Measurements from ENCODE around the gene ING3.

Gene ING3

DNA sequence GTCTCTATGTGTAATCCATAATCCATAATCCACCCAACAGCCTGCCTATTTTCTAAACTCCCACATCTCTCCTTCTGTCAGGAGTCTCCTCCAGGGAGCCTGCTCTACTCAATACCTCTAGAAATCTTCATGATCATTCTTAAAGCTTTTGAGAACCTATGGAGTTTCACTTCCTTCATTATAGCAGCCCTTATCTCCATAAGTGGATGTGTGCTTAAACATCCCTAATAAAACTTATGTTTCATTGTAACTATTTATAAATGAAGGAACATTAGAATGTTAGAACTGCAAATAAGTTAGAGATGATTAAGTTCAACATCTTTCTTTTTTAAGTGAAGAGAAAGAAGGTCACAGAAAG is 46.4 kb downstream of the ING3 start:
- no peak overlapping the region for H3K27ac ChIP-seq (replicated peaks; ENCODE audit: low read length)
- H4K91ac ChIP-seq (ENCODE audit: low read depth, low read length, poor library complexity), result no peak overlapping the region
- H3K27me3 ChIP-seq (ENCODE audit: control insufficient read depth in 3 of 3, insufficient read depth in 3 of 3, low read depth in 1 of 3, low read length in 3 of 3), result peaks cover 0 to 4% (median 0%) of the 10 kb centered on the region in 3 experiments
- H4K8ac ChIP-seq (ENCODE audit: low read depth, low read length), result no peak overlapping the region
- H3K14ac ChIP-seq (ENCODE audit: low read length), result no peak overlapping the region
- H2AFZ ChIP-seq (ENCODE audit: low read length), result no peak overlapping the region
- H3K79me1 ChIP-seq (ENCODE audit: low read depth, low read length), result no peaks in the 10 kb centered on the region
- H3K36me3 ChIP-seq (replicated peaks in 1 of 2; ENCODE audit: control insufficient read depth in 2 of 2, insufficient read depth in 2 of 2, low read length in 2 of 2), result no peaks in the 10 kb centered on the region
- no peak for DNase-seq (ENCODE audit: low spot score)
- no peaks in the 10 kb centered on the region for H3K4me1 ChIP-seq (ENCODE audit: control insufficient read depth in 2 of 2, insufficient read depth in 1 of 2, low read depth in 1 of 2, low read length in 2 of 2)
- H3K4me3 ChIP-seq (ENCODE audit: low read length in 2 of 2), result no peak overlapping the region
- H3K9ac ChIP-seq (ENCODE audit: low read depth, low read length, poor library complexity), result no peak overlapping the region
- no peak overlapping the region for H2BK15ac ChIP-seq (ENCODE audit: low read length)
- no peak overlapping the region for H3K4ac ChIP-seq (ENCODE audit: low read length)
- no peak overlapping the region for H3K4me2 ChIP-seq (ENCODE audit: insufficient read depth, low read length, poor library complexity, severe bottlenecking)
- H3K23ac ChIP-seq (ENCODE audit: low read depth, low read length, poor library complexity), result no peak overlapping the region
- H3K9me3 ChIP-seq (replicated peaks in 1 of 2; ENCODE audit: control insufficient read depth in 2 of 2, insufficient read depth in 1 of 2, low read depth in 1 of 2, low read length in 2 of 2), result no peaks in the 10 kb centered on the region
- H2BK5ac ChIP-seq (ENCODE audit: low read length), result no peak overlapping the region
- H2AK5ac ChIP-seq (ENCODE audit: low read depth, low read length), result no peak overlapping the region
- H3K18ac ChIP-seq (ENCODE audit: low read length), result no peak overlapping the region
- H2BK12ac ChIP-seq (ENCODE audit: low read length), result no peak overlapping the region
- H2BK120ac ChIP-seq (ENCODE audit: low read depth, low read length), result no peak overlapping the region

DNA sequence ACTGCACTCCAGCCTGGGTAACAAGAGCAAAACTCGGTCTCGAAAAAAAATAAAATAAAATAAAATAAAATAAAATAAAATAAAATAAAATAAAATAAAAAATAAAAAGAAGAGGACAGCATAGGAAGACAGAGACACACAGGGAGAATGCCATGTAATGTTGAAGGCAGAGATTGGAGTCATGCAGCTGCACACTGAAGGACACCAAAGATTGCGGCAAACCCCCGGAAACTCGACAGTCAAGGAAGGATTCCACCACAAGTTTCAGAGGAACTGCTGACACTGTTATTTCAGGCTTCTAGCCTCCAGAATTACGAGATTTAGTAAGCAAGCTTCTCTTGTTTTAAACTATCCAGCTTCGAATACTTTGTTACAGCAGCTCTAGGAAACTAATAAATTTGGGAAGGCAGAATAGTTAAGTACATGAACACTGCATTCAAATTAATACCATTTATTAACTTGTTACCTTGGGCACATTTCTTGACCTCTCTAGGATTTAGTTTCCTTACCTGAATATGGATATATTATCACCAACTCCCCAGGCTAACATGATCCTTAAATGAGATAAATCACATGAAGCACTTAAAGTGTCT is 47.4 kb downstream of the ING3 start:
- no peak overlapping the region for H2BK5ac ChIP-seq (ENCODE audit: low read length)
- H3K27me3 ChIP-seq (ENCODE audit: control insufficient read depth in 3 of 3, insufficient read depth in 3 of 3, low read depth in 1 of 3, low read length in 3 of 3), result peaks cover 0 to 4% (median 0%) of the 10 kb centered on the region in 3 experiments
- H3K9me3 ChIP-seq (replicated peaks in 1 of 2; ENCODE audit: control insufficient read depth in 2 of 2, insufficient read depth in 1 of 2, low read depth in 1 of 2, low read length in 2 of 2), result no peaks in the 10 kb centered on the region
- DNase-seq (ENCODE audit: low spot score), result no peak
- no peaks in the 10 kb centered on the region for H3K36me3 ChIP-seq (replicated peaks in 1 of 2; ENCODE audit: control insufficient read depth in 2 of 2, insufficient read depth in 2 of 2, low read length in 2 of 2)
- H3K4me3 ChIP-seq (ENCODE audit: low read length in 2 of 2), result no peak overlapping the region
- no peak overlapping the region for H3K27ac ChIP-seq (replicated peaks; ENCODE audit: low read length)
- no peak overlapping the region for H2BK120ac ChIP-seq (ENCODE audit: low read depth, low read length)
- H3K79me1 ChIP-seq (ENCODE audit: low read depth, low read length), result no peaks in the 10 kb centered on the region
- H2AFZ ChIP-seq (ENCODE audit: low read length), result no peak overlapping the region
- H3K18ac ChIP-seq (ENCODE audit: low read length), result no peak overlapping the region
- H3K4me2 ChIP-seq (ENCODE audit: insufficient read depth, low read length, poor library complexity, severe bottlenecking), result no peak overlapping the region
- no peak overlapping the region for H2BK15ac ChIP-seq (ENCODE audit: low read length)
- no peaks in the 10 kb centered on the region for H3K4me1 ChIP-seq (ENCODE audit: control insufficient read depth in 2 of 2, insufficient read depth in 1 of 2, low read depth in 1 of 2, low read length in 2 of 2)
- no peak overlapping the region for H3K9ac ChIP-seq (ENCODE audit: low read depth, low read length, poor library complexity)
- WGBS, 2 donors (ENCODE audit: extremely low coverage in 2 of 2, insufficient read length in 2 of 2, insufficient replicate concordance in 1 of 2), result no CpG with 5 or more reads among the region's 7 CpGs
- no peak overlapping the region for H4K8ac ChIP-seq (ENCODE audit: low read depth, low read length)
- H2AK5ac ChIP-seq (ENCODE audit: low read depth, low read length), result no peak overlapping the region
- H4K91ac ChIP-seq (ENCODE audit: low read depth, low read length, poor library complexity), result no peak overlapping the region
- H3K14ac ChIP-seq (ENCODE audit: low read length), result no peak overlapping the region
- no peak overlapping the region for H3K4ac ChIP-seq (ENCODE audit: low read length)
- H2BK12ac ChIP-seq (ENCODE audit: low read length), result no peak overlapping the region
- H3K23ac ChIP-seq (ENCODE audit: low read depth, low read length, poor library complexity), result no peak overlapping the region

DNA sequence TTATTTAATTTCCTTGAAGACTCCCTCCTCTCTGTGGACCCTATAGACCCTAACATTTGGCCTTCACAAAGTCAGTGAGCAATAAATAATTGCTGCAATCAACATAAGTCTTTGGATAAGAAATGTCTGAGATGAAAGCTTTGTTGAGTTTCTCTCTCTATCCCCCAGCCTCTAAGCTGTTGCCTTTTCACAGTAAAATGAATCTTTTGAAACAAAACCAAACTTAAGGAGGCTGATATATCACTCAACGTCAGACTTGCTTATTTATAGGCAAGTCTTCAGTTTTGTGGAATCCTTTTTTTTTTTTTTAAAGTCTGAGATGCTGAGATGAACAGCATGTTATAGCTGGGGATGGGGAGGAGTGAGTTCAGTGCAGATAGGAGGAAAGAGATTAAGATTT is 47.9 kb downstream of the ING3 start:
- H2AK5ac ChIP-seq (ENCODE audit: low read depth, low read length), result no peak overlapping the region
- no peak overlapping the region for H3K18ac ChIP-seq (ENCODE audit: low read length)
- no peak overlapping the region for H3K4ac ChIP-seq (ENCODE audit: low read length)
- H3K4me2 ChIP-seq (ENCODE audit: insufficient read depth, low read length, poor library complexity, severe bottlenecking), result no peak overlapping the region
- no peak overlapping the region for H3K23ac ChIP-seq (ENCODE audit: low read depth, low read length, poor library complexity)
- H3K4me1 ChIP-seq (ENCODE audit: control insufficient read depth in 2 of 2, insufficient read depth in 1 of 2, low read depth in 1 of 2, low read length in 2 of 2), result no peaks in the 10 kb centered on the region
- no peak overlapping the region for H4K91ac ChIP-seq (ENCODE audit: low read depth, low read length, poor library complexity)
- no peak overlapping the region for H3K4me3 ChIP-seq (ENCODE audit: low read length in 2 of 2)
- H3K14ac ChIP-seq (ENCODE audit: low read length), result no peak overlapping the region
- no peak overlapping the region for H2BK15ac ChIP-seq (ENCODE audit: low read length)
- no peaks in the 10 kb centered on the region for H3K79me1 ChIP-seq (ENCODE audit: low read depth, low read length)
- no peak for DNase-seq (ENCODE audit: low spot score)
- H2BK120ac ChIP-seq (ENCODE audit: low read depth, low read length), result no peak overlapping the region
- H3K9ac ChIP-seq (ENCODE audit: low read depth, low read length, poor library complexity), result no peak overlapping the region
- no peak overlapping the region for H2BK12ac ChIP-seq (ENCODE audit: low read length)
- no peak overlapping the region for H2BK5ac ChIP-seq (ENCODE audit: low read length)
- no peaks in the 10 kb centered on the region for H3K9me3 ChIP-seq (replicated peaks in 1 of 2; ENCODE audit: control insufficient read depth in 2 of 2, insufficient read depth in 1 of 2, low read depth in 1 of 2, low read length in 2 of 2)
- no peak overlapping the region for H3K27ac ChIP-seq (replicated peaks; ENCODE audit: low read length)
- no CpG with 5 or more reads among the region's 1 CpG for WGBS, 2 donors (ENCODE audit: extremely low coverage in 2 of 2, insufficient read length in 2 of 2, insufficient replicate concordance in 1 of 2)
- peaks cover 0 to 4% (median 0%) of the 10 kb centered on the region in 3 experiments for H3K27me3 ChIP-seq (ENCODE audit: control insufficient read depth in 3 of 3, insufficient read depth in 3 of 3, low read depth in 1 of 3, low read length in 3 of 3)
- H3K36me3 ChIP-seq (replicated peaks in 1 of 2; ENCODE audit: control insufficient read depth in 2 of 2, insufficient read depth in 2 of 2, low read length in 2 of 2), result no peaks in the 10 kb centered on the region
- no peak overlapping the region for H2AFZ ChIP-seq (ENCODE audit: low read length)
- H4K8ac ChIP-seq (ENCODE audit: low read depth, low read length), result no peak overlapping the region

DNA sequence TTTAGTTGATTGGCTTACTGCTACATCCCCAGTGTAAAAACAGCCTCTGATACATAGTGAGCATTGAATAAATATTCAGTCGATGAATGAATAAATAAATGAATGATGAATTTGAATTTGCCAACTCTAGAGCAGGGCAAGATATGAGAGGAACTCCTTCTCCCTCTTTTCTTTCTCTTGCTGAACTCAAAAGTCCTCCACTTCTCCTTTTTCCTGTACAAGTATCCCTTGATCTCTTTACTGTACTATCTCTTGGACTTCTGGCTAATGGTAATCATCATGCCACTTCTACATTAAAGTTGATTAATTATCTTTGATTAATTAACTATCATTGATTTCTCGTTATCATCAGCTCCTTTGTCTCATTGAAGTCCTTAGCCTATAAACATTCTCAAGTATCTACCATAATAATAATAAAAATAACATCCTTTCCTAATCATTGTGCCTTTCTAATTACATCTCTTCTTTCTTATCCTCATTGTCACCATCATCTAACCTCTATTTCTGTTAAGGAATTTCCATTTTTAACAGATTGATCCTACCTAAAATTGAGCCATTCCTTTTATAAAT is 48.5 kb downstream of the ING3 start:
- Histone ChIP-seq H2BK12ac (ENCODE audit: low read length) (no peak overlapping the region), H2AK5ac (ENCODE audit: low read depth, low read length) (no peak overlapping the region), H3K14ac (ENCODE audit: low read length) (no peak overlapping the region), H3K27ac (replicated peaks; ENCODE audit: low read length) (no peak overlapping the region), H3K23ac (ENCODE audit: low read depth, low read length, poor library complexity) (no peak overlapping the region), H3K4ac (ENCODE audit: low read length) (no peak overlapping the region), H3K18ac (ENCODE audit: low read length) (no peak overlapping the region), H3K27me3 (ENCODE audit: control insufficient read depth in 3 of 3, insufficient read depth in 3 of 3, low read depth in 1 of 3, low read length in 3 of 3) (peaks cover 0 to 4% (median 0%) of the 10 kb centered on the region in 3 experiments), H3K4me3 (ENCODE audit: low read length in 2 of 2) (no peak overlapping the region), H3K9ac (ENCODE audit: low read depth, low read length, poor library complexity) (no peak overlapping the region), H3K79me1 (ENCODE audit: low read depth, low read length) (no peaks in the 10 kb centered on the region), H3K4me1 (ENCODE audit: control insufficient read depth in 2 of 2, insufficient read depth in 1 of 2, low read depth in 1 of 2, low read length in 2 of 2) (no peaks in the 10 kb centered on the region), H2AFZ (ENCODE audit: low read length) (no peak overlapping the region), H4K8ac (ENCODE audit: low read depth, low read length) (no peak overlapping the region), H4K91ac (ENCODE audit: low read depth, low read length, poor library complexity) (no peak overlapping the region), H3K4me2 (ENCODE audit: insufficient read depth, low read length, poor library complexity, severe bottlenecking) (no peak overlapping the region), H3K36me3 (replicated peaks in 1 of 2; ENCODE audit: control insufficient read depth in 2 of 2, insufficient read depth in 2 of 2, low read length in 2 of 2) (no peaks in the 10 kb centered on the region), H2BK15ac (ENCODE audit: low read length) (no peak overlapping the region), H2BK5ac (ENCODE audit: low read length) (no peak overlapping the region), H3K9me3 (replicated peaks in 1 of 2; ENCODE audit: control insufficient read depth in 2 of 2, insufficient read depth in 1 of 2, low read depth in 1 of 2, low read length in 2 of 2) (no peaks in the 10 kb centered on the region), H2BK120ac (ENCODE audit: low read depth, low read length) (no peak overlapping the region)
- WGBS, 2 donors (ENCODE audit: extremely low coverage in 2 of 2, insufficient read length in 2 of 2, insufficient replicate concordance in 1 of 2), result no CpG with 5 or more reads among the region's 2 CpGs
- DNase-seq (ENCODE audit: low spot score), result no peak

Data from neuronal stem cell (in vitro differentiated cells).